GM19455 (cell line): ENCODE results near the gene CTSD.

Experiments
- ATAC-seq: cut with Tn5 transposase; IDR thresholded peaks from one replicate; pipeline ENCODE4 v1.9.1; 2021; ENCODE audit not compliant: unreplicated experiment

CTSD gene

GRCh38 chr11:1746511-1746931 is 17.2 kb downstream of the CTSD start:
- no peak for ATAC-seq

- ATAC-seq, result no peak
These were observed 17.9 kb downstream of the CTSD start for GRCh38 chr11:1745701-1746320.

- ATAC-seq, result no peak
These were observed 18.6 kb downstream of the CTSD start for GRCh38 chr11:1744891-1745700.

GRCh38 chr11:1744137-1744886 is 19.4 kb downstream of the CTSD start:
- no peak for ATAC-seq

GRCh38 chr11:1743585-1744136 is 20.1 kb downstream of the CTSD start:
- ATAC-seq, result no peak

GRCh38 chr11:1742869-1743584 is 20.7 kb downstream of the CTSD start:
- no peak for ATAC-seq

GRCh38 chr11:1742371-1742770 is 21.4 kb downstream of the CTSD start:
- ATAC-seq, result no peak

GRCh38 chr11:1741741-1742140 is 22.0 kb downstream of the CTSD start:
- ATAC-seq, result no peak

- ATAC-seq, result no peak
These were observed 22.8 kb downstream of the CTSD start for GRCh38 chr11:1740786-1741530.

- no peak for ATAC-seq
These were observed 24.2 kb downstream of the CTSD start for GRCh38 chr11:1739576-1739975.

- no peak for ATAC-seq
These were observed 25.3 kb downstream of the CTSD start for GRCh38 chr11:1738380-1738779.

- no peak for ATAC-seq
These were observed 26.5 kb downstream of the CTSD start for GRCh38 chr11:1737080-1737757.

- no peak for ATAC-seq
These were observed 27.2 kb downstream of the CTSD start for GRCh38 chr11:1736447-1736992.

- ATAC-seq, result no peak
These were observed 28.5 kb downstream of the CTSD start for GRCh38 chr11:1735271-1735670.

- no peak for ATAC-seq
These were observed 29.1 kb downstream of the CTSD start for GRCh38 chr11:1734641-1735081.

- ATAC-seq, result no peak
These were observed 29.7 kb downstream of the CTSD start for GRCh38 chr11:1733716-1734640.

- ATAC-seq, result no peak
These were observed 30.6 kb downstream of the CTSD start for GRCh38 chr11:1733009-1733715.
